HepG2 (cell line): Measurements from ENCODE around the gene RAB40C. TPM values are rescaled to one million over a fixed set of nuclear protein-coding genes. Genes with fewer than 3 reads are reported as not detected.

ENCODE experiments used
- ATAC-seq: fragments of 200-7000 bp; cut with Tn5 transposase; 3 replicates; pipeline ENCODE4 v1.9.1; 2020; ENCODE audit warnings: mild to moderate bottlenecking, moderate library complexity
- BruUV-seq: library from RNA; stranded (reverse); fragments of 400-500 nt; replicated peaks from 2 replicates; lab custom pipeline; 2021; lab: Mats Ljungman, UMichigan
- CTCF ChIA-PET: fragments of 300-600 bp; formaldehyde crosslinking; extraction: SDS; loops from one replicate; lab custom pipeline; 2021; ENCODE audit warnings: low total read pairs, inconsistent platforms, low intra/inter-chr PET ratio; lab: Yijun Ruan, JAX
- POLR2A ChIA-PET: fragments of 350-600 bp; sonication (Branson Sonifier 250); formaldehyde crosslinking; loops from one replicate; lab custom pipeline; 2020; ENCODE audit warnings: antibody characterized with exemption, inconsistent platforms; lab: Yijun Ruan, JAX
- DNase-seq: peaks from one replicate; pipeline ENCODE4 v3.0.0-alpha.2; 2015; ENCODE audit warnings: low spot score
- FAIRE-seq: peaks from 3 replicates; lab custom pipeline; 2011; peaks lifted over from hg19 to GRCh38; lab: Jason Lieb, UNC
- H2AFZ ChIP-seq: one replicate; pipeline ENCODE4 v1.6.1; 2011; ENCODE audit warnings: low read length, inconsistent platforms
- H3K27ac ChIP-seq: fragments of 300-600 bp; 3 replicates; pipeline ENCODE4 v1.8.0; 2011; ENCODE audit warnings: mixed run types, mild to moderate bottlenecking, mixed read lengths, low read length, inconsistent platforms; ENCODE audit not compliant: insufficient read depth; ENCODE audit errors: extremely low read length
- H3K27me3 ChIP-seq, 2 experiments: fragments of 200-600 bp in 1 of 2; 2 replicates in 1 of 2; 3 replicates in 1 of 2; pipeline versions ENCODE4 v1.6.0 to v1.8.0; 2011; ENCODE audit warnings: low read length in 2 of 2, mild to moderate bottlenecking in 2 of 2, moderate library complexity in 2 of 2, inconsistent platforms in 1 of 2; ENCODE audit not compliant: insufficient read depth in 2 of 2, control insufficient read depth in 1 of 2
- H3K36me3 ChIP-seq, 2 experiments: fragments of 200-600 bp in 1 of 2; replicated peaks in 1 of 2; 2 replicates in 1 of 2; 3 replicates in 1 of 2; pipeline versions ENCODE4 v1.5.1 to v1.8.0; 2011; ENCODE audit warnings: low read length in 2 of 2, inconsistent platforms in 1 of 2; ENCODE audit not compliant: insufficient read depth in 2 of 2, control insufficient read depth in 1 of 2
- H3K4me1 ChIP-seq: 2 replicates; pipeline ENCODE4 v1.5.1; 2012; ENCODE audit warnings: low read length, inconsistent platforms; ENCODE audit not compliant: insufficient read depth
- H3K4me2 ChIP-seq: 2 replicates; pipeline ENCODE4 v1.6.0; 2011; ENCODE audit warnings: low read depth, low read length, inconsistent platforms
- H3K4me3 ChIP-seq, 3 experiments: fragments of 200-600 bp in 1 of 3; sonication (generic), shearing (Covaris generic) in 1 of 3; replicated peaks in 1 of 3; 2 replicates each; pipeline ENCODE4 v1.5.1; 2011 to 2016; ENCODE audit warnings: low read length in 3 of 3, inconsistent platforms in 2 of 3, low read depth in 2 of 3, mild to moderate bottlenecking in 2 of 3, control low read depth in 1 of 3, mixed read lengths in 1 of 3; ENCODE audit not compliant: insufficient read depth in 1 of 3
- H3K79me2 ChIP-seq: one replicate; pipeline ENCODE4 v1.6.1; 2011; ENCODE audit warnings: low read length, inconsistent platforms; ENCODE audit not compliant: insufficient read depth
- H3K9ac ChIP-seq: 2 replicates; pipeline ENCODE4 v1.6.0; 2011; ENCODE audit warnings: mild to moderate bottlenecking, low read depth, low read length, inconsistent platforms; ENCODE audit not compliant: insufficient read depth
- H3K9me3 ChIP-seq: 2 replicates; pipeline ENCODE4 v1.5.1; 2012; ENCODE audit warnings: mild to moderate bottlenecking, low read length
- H4K20me1 ChIP-seq: 2 replicates; pipeline ENCODE4 v1.6.0; 2011; ENCODE audit warnings: inconsistent platforms, mild to moderate bottlenecking, low read length, moderate library complexity; ENCODE audit not compliant: insufficient read depth
- SP5 ChIP-seq: IDR thresholded peaks from 2 replicates; pipeline ENCODE4 v1.6.1; 2016; ENCODE audit warnings: low read depth, borderline replicate concordance
- ZNF317 ChIP-seq: sonication (generic); formaldehyde crosslinking; IDR thresholded peaks from 2 replicates; pipeline ENCODE4 v1.5.0; 2020; ENCODE audit warnings: mild to moderate bottlenecking, missing genetic modification reagents
- ZNF333 ChIP-seq: sonication (generic); formaldehyde crosslinking; IDR thresholded peaks from 2 replicates; pipeline ENCODE4 v1.4.0; 2020; ENCODE audit warnings: mild to moderate bottlenecking, missing genetic modification reagents, borderline replicate concordance
- ZNF616 ChIP-seq: sonication (generic); formaldehyde crosslinking; IDR thresholded peaks from 2 replicates; pipeline ENCODE4 v1.5.0; 2020; ENCODE audit warnings: low read depth, mild to moderate bottlenecking, missing genetic modification reagents
- ZNF709 ChIP-seq: sonication (generic); formaldehyde crosslinking; IDR thresholded peaks from 2 replicates; pipeline ENCODE4 v1.5.0; 2020; ENCODE audit warnings: mild to moderate bottlenecking, missing genetic modification reagents
- WGBS: methylation state at CpG from one replicate; pipeline ENCODE4 v1.1.6; 2017; ENCODE audit warnings: low lambda C conversion rate; 5-methylcytosine and 5-hydroxymethylcytosine counted together
- in situ Hi-C: cut with HindIII; loops from 2 replicates; pipeline ENCODE4 v1.10.0; 2017; ENCODE audit warnings: low pct_unique_long_range_greater_than_20kb; ENCODE audit not compliant: extremely low pct_ligation_motif_present
- intact Hi-C: fragments of 100-400 bp; cut with micrococcal nuclease; formaldehyde crosslinking; loops from one replicate; pipeline ENCODE4 v1.10.0; 2022; ENCODE audit not compliant: unreplicated experiment
- polyA plus RNA-seq, 8 experiments: library from polyadenylated mRNA; depleted of rRNA in 3 of 8; stranded (reverse) in 7 of 8; unstranded in 1 of 8; fragments of >200 nt; fragmentation: Illumina TruSeq in 4 of 8; extraction: Trizol in 4 of 8; gene quantifications; 2 replicates each; pipeline versions ENCODE4 v1.2.1 to v1.2.3, GENCODE V29; 2011 to 2016; ENCODE audit warnings: low read depth in 4 of 8, missing spikeins in 1 of 8, mixed read lengths in 1 of 8; ENCODE audit not compliant: insufficient read depth in 1 of 8
- total RNA-seq, 5 experiments: library from RNA; depleted of rRNA; stranded (reverse); fragments of >200 nt; fragmentation: Illumina TruSeq; extraction: Trizol; gene quantifications; 2 replicates each; pipeline ENCODE4 v1.2.3, GENCODE V29; 2016; ENCODE audit warnings: low read depth in 1 of 5
- TF ChIP-seq, protein P1 (sequence below): sonication (generic); formaldehyde crosslinking; IDR thresholded peaks from 2 replicates; pipeline ENCODE4 v1.5.0; 2020; ENCODE audit warnings: missing genetic modification reagents, mild to moderate bottlenecking, borderline replicate concordance
- TF ChIP-seq, protein P2 (sequence below): sonication (generic); formaldehyde crosslinking; IDR thresholded peaks from 2 replicates; pipeline ENCODE4 v1.5.0; 2020; ENCODE audit warnings: mild to moderate bottlenecking, missing genetic modification reagents
- TF ChIP-seq, protein P3 (sequence below), 2 experiments: sonication (generic) in 1 of 2; formaldehyde crosslinking in 1 of 2; IDR thresholded peaks; 2 replicates each; pipeline versions ENCODE4 v1.5.1 to v1.6.1; 2011 to 2020; ENCODE audit warnings: borderline replicate concordance in 1 of 2, low read depth in 1 of 2, low read length in 1 of 2, mild to moderate bottlenecking in 1 of 2, missing genetic modification reagents in 1 of 2, moderate library complexity in 1 of 2

RAB40C gene
- total and polyA plus RNA-seq, 2 of the 13 experiments (the other 11 are each of a cell fraction or from before 2014, with no cell fraction given), result 7.7 to 11.5 TPM

DNA sequence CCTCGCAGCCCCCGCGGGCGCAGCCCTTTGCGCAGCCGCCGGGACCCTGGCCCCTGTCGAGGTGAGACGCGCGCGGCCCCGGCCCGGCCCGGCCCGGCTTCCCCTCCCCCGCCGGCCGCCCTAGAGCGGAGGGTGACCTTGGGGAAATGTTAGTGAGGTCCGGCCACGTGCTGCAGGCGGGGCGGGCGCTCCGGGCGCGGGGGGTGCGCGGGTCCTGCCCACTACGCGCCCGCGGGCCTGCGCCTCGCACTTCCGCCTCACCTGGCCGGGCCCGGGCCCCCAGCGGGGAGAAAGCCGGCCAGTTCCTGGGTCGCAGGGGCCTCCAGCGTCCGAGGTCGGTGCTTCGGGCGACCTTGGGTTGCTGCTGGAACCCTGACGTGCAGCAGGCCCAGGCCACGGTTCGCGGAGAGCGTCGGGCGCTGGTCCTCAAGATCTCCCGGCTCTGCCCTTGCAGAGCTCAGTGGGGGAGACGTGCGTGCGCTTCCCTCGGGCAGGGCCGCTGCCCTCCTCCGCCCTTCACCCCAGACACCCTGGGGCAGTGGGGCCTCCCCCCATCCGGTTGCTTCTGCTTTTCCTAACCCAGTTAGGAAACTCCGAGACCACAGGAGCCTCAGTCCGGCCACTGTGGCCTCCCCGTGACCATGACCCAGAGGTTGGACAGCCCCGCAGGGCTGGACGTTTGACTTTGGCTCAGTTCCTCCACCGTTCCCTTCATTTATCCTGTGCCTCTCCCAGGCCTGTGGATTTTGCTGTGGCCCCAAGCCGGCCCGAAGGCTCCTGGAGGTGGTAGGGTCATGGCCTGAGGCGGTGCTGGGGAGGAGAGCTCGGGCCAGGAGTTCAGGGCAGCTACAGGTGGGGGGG, 52.6 kb downstream of the RAB40C start:
- H3K36me3 ChIP-seq, result no peaks in the 10 kb centered on the region
- H3K27me3 ChIP-seq, result no peaks in the 10 kb centered on the region
- POLR2A ChIA-PET, result interaction anchor here (0.6 to 2.0 kb wide), 7 partner anchors 10 to 63 kb away, joined by 3 to 7 read pairs (median 4); partner anchors contain the start of genes RHBDL1 and STUB1
- WGBS, result 2% methylated on average over 7 of the region's 72 CpGs
- H3K9me3 ChIP-seq, result no peaks in the 10 kb centered on the region
- H3K4me3 ChIP-seq, result peak overlapping the region; percentile 59 to 89 (median 82)
- H3K79me2 ChIP-seq, result peaks cover 27% of the 10 kb centered on the region
- in situ Hi-C loops, result no loop called here
- BruUV-seq, result TSS peak; percentile 43
- CTCF ChIA-PET, result no interaction called here
- H3K4me2 ChIP-seq, result peak overlapping the region; percentile 98
- ATAC-seq (peak; percentile 28), DNase-seq (peak; percentile 60), FAIRE-seq (no peak)
- intact Hi-C loops, result loop anchor here (10.0 kb wide), 1 partner anchor 58 kb away; no protein-coding TSS in a partner anchor
- H2AFZ ChIP-seq, result no peak overlapping the region
- H3K4me1 ChIP-seq, result peaks cover 69% of the 10 kb centered on the region
- peak overlapping the region; percentile 94 for H3K9ac ChIP-seq
- H3K27ac ChIP-seq, result peak overlapping the region; percentile 94
- H4K20me1 ChIP-seq, result peaks cover 4% of the 10 kb centered on the region; the same call in 1 of the 2 replicates
- TF ChIP-seq ZNF333 (CRISPR knock-in tag), result no peak
- no peak; the same call in 1 of the 2 replicates for TF ChIP-seq ZNF616 (CRISPR knock-in tag)
- TF ChIP-seq, protein P1, sequence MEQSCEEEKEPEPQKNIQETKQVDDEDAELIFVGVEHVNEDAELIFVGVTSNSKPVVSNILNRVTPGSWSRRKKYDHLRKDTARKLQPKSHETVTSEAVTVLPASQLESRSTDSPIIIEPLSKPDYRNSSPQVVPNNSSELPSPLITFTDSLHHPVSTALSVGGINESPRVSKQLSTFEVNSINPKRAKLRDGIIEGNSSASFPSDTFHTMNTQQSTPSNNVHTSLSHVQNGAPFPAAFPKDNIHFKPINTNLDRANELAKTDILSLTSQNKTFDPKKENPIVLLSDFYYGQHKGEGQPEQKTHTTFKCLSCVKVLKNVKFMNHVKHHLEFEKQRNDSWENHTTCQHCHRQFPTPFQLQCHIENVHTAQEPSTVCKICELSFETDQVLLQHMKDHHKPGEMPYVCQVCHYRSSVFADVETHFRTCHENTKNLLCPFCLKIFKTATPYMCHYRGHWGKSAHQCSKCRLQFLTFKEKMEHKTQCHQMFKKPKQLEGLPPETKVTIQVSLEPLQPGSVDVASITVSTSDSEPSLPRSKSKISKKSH (CRISPR knock-in tag), result peak; percentile 38; the same call in 1 of the 2 replicates
- TF ChIP-seq SP5, result peak; percentile 75
- TF ChIP-seq, protein P2, sequence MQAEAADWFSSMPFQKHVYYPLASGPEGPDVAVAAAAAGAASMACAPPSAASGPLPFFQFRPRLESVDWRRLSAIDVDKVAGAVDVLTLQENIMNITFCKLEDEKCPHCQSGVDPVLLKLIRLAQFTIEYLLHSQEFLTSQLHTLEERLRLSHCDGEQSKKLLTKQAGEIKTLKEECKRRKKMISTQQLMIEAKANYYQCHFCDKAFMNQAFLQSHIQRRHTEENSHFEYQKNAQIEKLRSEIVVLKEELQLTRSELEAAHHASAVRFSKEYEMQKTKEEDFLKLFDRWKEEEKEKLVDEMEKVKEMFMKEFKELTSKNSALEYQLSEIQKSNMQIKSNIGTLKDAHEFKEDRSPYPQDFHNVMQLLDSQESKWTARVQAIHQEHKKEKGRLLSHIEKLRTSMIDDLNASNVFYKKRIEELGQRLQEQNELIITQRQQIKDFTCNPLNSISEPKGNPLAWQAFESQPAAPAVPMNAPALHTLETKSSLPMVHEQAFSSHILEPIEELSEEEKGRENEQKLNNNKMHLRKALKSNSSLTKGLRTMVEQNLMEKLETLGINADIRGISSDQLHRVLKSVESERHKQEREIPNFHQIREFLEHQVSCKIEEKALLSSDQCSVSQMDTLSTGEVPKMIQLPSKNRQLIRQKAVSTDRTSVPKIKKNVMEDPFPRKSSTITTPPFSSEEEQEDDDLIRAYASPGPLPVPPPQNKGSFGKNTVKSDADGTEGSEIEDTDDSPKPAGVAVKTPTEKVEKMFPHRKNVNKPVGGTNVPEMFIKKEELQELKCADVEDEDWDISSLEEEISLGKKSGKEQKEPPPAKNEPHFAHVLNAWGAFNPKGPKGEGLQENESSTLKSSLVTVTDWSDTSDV (CRISPR knock-in tag), result 0 out of 2 replicates have a peak, but pooled peaks have one; percentile 56
- TF ChIP-seq, protein P3, sequence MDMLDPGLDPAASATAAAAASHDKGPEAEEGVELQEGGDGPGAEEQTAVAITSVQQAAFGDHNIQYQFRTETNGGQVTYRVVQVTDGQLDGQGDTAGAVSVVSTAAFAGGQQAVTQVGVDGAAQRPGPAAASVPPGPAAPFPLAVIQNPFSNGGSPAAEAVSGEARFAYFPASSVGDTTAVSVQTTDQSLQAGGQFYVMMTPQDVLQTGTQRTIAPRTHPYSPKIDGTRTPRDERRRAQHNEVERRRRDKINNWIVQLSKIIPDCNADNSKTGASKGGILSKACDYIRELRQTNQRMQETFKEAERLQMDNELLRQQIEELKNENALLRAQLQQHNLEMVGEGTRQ (IDR thresholded peaks at IDR 0.05; ENCODE audit: low read depth, low read length), result peak; percentile 29; the same call in 1 of the 2 replicates
- TF ChIP-seq, protein P3 (CRISPR knock-in tag; IDR thresholded peaks at IDR 0.05; ENCODE audit: borderline replicate concordance), result peak; percentile 52; the same call in 1 of the 2 replicates
- peak; percentile 68; the same call in 1 of the 2 replicates for TF ChIP-seq ZNF317 (CRISPR knock-in tag)
- TF ChIP-seq ZNF709 (CRISPR knock-in tag), result 0 out of 2 replicates have a peak, but pooled peaks have one; percentile 14
